Measurements from ENCODE around the gene DOCK8.
"Not testable (repeated sequence)": the region's sequence is repeated elsewhere in the genome, so short reads cannot be mapped to it uniquely, and the experiment has no call there.

DOCK8 gene

DNA sequence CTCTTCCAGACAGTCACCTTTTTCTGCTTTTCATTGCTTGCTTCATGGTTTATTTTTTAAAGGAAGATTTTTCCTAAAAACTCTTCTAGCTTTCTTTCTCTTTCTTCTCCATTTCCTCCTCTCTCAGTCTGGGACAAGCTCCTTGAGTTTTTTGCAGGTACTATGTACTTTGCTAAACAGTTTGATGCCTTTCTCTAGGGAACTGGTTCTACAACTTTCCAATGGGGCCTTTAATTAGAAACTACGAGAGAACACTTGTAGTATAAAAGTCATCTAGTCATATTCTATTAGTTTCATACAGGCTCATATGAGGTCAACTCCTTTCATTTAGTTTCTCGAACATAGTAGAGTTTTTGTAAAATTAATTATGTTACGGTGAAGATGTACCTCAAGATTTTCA, 189.6 kb downstream of the DOCK8 start:
- in situ Hi-C loops (cut with MboI; ENCODE audit: low sequenced_read_pairs), result no loop called here

- in situ Hi-C loops (cut with MboI; ENCODE audit: low sequenced_read_pairs), result no loop called here
These were observed 190.7 kb downstream of the DOCK8 start for GRCh38 chr9:405341-405740.

GRCh38 chr9:406886-407654, 192.4 kb downstream of the DOCK8 start:
- in situ Hi-C loops (cut with MboI; ENCODE audit: low sequenced_read_pairs), result no loop called here

- in situ Hi-C loops (cut with MboI; ENCODE audit: low sequenced_read_pairs), result not testable (repeated sequence)
These were observed 195.0 kb downstream of the DOCK8 start for GRCh38 chr9:409655-410054.

- in situ Hi-C loops (cut with MboI; ENCODE audit: low sequenced_read_pairs), result no loop called here
These were observed 199.9 kb downstream of the DOCK8 start for GRCh38 chr9:414595-414994.

DNA sequence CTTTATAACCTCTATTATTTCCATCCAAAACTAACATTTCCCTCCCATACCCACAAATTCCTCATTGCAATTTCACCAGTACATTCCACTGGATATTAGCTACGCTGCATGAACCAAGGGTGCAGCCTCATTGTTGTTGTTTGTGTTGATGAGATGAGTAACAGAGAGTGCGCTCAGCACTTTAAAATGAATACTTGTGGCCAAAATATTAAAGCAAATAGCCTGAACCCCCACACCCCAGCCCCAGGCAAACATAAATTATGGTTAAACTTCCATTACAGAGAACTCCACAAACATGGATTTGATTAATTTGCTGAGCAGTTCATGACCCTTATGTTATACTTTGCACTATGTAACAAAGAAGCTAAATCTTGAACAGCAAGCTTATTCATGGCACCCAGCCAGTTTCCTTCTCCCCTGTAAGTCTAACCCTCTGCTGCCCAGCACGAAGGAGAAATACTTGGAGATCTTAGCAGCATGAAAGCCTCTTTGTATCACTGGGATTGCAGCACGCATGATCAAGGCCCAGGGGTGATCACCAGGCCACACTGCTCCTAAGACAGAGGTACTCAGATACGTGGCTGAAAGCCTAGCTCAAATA, 205.0 kb downstream of the DOCK8 start:
- in situ Hi-C loops (cut with MboI; ENCODE audit: low sequenced_read_pairs), result no loop called here

DNA sequence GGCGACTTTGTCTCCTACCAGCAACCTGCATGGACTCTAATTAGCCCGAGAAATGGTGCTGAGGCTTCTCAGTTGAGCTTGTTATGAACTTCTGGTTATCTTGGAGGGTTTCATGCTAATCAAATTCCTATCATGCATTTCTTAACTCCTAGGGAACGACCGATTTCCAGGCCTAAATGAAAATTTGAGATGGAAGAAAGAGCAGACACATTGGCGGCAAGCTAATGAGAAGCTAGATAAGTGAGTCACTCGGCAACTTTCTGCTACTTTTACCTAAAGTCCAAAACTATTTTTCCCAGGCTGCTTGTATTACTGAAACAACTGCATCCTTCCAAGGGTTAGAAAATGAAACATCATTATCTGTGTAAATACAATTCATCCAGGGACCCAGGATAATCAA, 207.2 kb downstream of the DOCK8 start:
- in situ Hi-C loops (cut with MboI; ENCODE audit: low sequenced_read_pairs), result no loop called here

DNA sequence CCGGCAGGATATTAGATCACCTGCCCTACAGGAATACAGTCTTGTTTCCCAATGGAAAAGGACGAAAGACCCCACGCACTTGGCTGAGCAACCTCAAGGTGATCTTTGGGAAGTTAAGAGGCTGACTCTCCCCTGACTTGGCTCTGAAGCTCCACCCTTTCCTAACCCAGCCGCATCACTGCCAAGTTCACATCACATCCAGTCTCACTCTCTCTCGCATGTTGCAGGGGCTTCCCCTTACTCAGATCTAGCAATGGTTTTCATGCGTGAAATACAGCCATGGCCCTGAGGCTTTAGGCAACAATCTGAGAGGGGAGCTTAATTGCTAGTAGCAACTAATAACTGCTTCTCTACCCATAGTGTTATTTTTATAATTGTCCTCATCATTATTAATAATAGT, 211.6 kb downstream of the DOCK8 start:
- in situ Hi-C loops (cut with MboI; ENCODE audit: low sequenced_read_pairs), result no loop called here

GRCh38 chr9:426976-427375, 212.3 kb downstream of the DOCK8 start:
- in situ Hi-C loops (cut with MboI; ENCODE audit: low sequenced_read_pairs), result no loop called here

GRCh38 chr9:431701-432100, 217.0 kb downstream of the DOCK8 start:
- in situ Hi-C loops (cut with MboI; ENCODE audit: low sequenced_read_pairs), result no loop called here

DNA sequence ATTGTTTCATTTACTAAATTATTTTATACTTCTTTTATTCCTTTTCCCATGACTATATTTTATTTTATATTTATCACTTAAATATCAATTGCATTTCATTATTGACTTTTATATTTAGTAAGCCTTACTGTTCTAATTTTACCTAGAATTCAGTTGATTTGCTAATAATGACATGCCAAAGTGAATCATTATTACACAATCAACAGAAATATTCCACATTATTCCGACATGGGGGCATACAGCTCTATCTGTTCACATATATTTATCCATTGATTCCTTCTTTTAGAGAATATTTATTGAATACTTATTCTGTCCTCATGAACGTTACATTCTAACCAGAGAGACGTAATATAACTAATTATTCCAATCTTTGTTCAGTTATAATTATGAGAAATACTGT, 221.8 kb downstream of the DOCK8 start:
- in situ Hi-C loops (cut with MboI; ENCODE audit: low sequenced_read_pairs), result no loop called here

DNA sequence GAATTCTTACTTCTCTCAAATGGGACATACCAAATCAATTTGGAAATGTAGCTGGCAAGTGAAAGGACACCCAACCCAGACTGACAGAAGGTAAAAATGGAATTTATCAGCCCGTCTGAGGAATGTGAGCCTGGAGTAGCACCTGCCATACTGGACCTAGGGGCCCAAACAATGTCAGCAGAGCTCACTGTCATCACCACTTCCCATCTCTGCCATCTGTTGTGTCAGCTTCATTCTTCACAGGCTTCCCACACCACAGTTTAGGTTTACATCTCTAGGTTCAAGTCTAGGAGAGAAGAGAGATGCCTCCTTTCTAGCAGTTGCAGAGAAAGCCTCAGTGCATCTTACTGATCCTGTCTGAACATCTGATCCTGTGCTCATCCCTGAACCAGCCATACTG, 222.4 kb downstream of the DOCK8 start:
- in situ Hi-C loops (cut with MboI; ENCODE audit: low sequenced_read_pairs), result no loop called here

DNA sequence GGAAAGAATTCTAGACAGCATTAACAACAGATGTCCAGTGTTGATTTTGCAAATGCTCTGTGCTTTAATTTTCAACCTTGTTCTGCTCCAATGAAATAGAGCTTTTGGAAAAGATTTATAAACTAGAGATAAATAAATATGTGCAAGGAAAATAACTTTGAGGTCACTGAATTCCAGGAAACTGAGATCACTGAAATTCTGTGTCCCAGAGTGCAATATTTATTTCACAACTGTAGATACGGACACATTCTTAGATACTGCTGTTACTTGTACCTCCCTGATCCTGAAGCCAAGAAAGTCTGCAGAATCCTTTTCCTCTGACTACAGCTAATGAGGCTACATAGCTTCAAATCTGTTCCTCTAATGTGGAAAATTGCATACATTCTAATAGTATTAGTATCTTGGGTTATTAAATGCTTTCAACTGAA, 222.9 kb downstream of the DOCK8 start:
- in situ Hi-C loops (cut with MboI; ENCODE audit: low sequenced_read_pairs), result no loop called here

- in situ Hi-C loops (cut with MboI; ENCODE audit: low sequenced_read_pairs), result no loop called here
These were observed 223.4 kb downstream of the DOCK8 start for GRCh38 chr9:438066-438465.

DNA sequence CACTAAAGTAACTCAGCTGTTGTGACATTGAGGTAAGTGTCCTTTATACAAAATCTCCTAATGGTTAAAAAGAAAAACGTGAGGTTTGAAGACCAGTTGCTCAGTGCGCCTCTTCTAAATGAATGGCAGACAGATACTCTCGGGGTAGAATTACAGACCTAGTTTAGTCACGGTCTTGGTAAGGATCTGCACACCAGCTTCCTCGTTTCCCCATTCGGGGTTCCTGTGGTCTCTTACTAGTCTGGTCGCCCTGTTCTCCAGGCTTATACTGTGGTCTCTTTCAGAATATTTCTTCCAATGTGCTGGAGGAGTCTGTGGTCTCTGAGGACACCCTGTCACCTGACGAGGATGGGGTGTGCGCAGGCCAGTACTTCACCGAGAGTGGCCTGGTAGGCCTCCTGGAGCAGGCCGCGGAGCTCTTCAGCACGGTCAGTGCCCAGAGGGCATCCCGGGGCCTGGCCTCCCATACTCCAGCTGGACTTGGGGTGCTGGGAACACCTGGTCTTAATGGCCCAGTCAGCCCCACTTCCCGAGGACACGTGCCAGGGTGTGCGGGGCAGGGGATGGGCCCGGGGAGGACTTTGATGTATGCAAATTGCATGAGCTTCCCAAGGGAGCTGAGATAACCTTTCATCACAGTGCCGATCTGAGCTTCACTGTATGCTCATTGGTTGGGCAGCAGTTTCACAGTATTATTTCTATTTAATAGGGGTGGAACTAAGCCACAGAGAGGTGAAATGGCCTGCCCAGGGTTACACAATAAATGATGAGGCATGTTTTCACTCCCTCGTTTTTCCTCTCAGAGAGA, 224.5 kb downstream of the DOCK8 start:
- in situ Hi-C loops (cut with MboI; ENCODE audit: low sequenced_read_pairs), result no loop called here

DNA sequence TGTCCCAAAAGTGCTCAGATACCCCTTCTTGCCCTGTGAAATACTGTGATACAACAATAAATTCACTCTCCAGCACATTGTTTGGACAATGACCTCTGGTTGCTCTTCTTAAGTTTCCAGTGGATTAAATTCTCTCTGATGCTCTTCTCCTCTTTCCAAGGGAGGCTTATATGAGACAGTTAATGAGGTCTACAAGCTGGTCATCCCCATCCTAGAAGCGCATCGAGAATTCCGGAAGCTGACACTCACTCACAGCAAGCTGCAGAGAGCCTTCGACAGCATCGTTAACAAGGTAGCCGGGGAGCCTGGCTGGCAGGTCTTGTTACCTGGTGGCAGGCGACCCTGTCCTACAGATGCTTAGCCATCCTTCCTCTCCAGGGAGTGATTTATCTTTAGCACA, 226.5 kb downstream of the DOCK8 start:
- in situ Hi-C loops (cut with MboI; ENCODE audit: low sequenced_read_pairs), result no loop called here

GRCh38 chr9:444528-444927, 229.9 kb downstream of the DOCK8 start:
- in situ Hi-C loops (cut with MboI; ENCODE audit: low sequenced_read_pairs), result no loop called here

GRCh38 chr9:445033-445432, 230.4 kb downstream of the DOCK8 start:
- in situ Hi-C loops (cut with MboI; ENCODE audit: low sequenced_read_pairs), result no loop called here

DNA sequence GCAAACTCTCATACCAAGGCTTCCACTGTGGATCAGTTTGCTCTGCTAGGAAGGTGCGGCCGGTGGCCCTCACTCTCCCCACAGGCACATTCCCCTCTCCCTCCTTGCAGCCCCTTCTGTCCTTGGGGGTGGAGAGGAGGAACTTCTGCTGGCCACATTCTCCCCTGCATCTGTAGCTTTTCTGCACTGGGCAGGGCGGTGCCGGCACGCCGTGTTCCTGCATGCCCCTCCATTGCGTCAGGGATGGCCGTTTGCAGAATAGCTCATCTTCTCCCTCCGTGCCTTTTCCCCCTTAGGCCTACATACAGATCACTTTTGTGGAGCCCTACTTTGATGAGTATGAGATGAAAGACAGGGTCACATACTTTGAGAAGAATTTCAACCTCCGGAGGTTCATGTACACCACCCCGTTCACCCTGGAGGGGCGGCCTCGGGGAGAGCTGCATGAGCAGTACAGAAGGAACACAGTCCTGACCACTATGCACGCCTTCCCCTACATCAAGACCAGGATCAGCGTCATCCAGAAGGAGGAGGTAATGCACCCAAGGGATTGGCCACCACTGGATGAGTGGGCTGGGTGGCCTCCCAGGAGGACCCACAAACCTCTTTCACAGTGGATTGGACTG, 231.5 kb downstream of the DOCK8 start:
- in situ Hi-C loops (cut with MboI; ENCODE audit: low sequenced_read_pairs), result no loop called here

- in situ Hi-C loops (cut with MboI; ENCODE audit: low sequenced_read_pairs), result no loop called here
These were observed 232.8 kb downstream of the DOCK8 start for GRCh38 chr9:447230-448025.

- in situ Hi-C loops (cut with MboI; ENCODE audit: low sequenced_read_pairs), result no loop called here
These were observed 235.4 kb downstream of the DOCK8 start for GRCh38 chr9:450057-450456.
